ENCODE data around the gene HEYL. TPM values are rescaled to one million over a fixed set of nuclear protein-coding genes. Genes with fewer than 3 reads are reported as not detected.

The HEYL gene
- total RNA-seq, 1 experiment from 2014 or later = 0.17 TPM

DNA sequence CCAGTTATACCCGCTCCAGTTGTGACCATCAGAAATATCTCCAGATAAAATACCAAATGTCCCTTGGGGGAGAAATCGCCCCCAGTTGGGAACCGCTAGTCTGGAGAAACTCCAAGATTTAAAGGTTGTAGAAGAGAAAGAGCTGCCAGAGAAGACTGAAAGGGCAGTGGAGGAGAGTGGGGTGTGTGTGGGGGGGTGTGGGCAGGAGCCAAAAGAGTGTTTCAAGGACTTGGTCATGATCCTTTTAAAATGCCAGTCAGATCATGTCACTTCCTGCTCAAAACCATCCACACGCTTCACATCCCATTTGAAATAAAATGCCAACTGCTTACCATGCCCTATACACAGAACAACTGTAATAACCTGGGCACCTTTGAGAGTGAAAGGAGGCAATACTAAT lies 3.4 kb upstream of the HEYL start:
- Histone ChIP-seq H3K4me1 (replicated peaks; ENCODE audit: insufficient read depth) (no peaks in the 10 kb centered on the region), H3F3A (ENCODE audit: insufficient read depth, low read depth) (no peaks in the 10 kb centered on the region), H4K20me1 (ENCODE audit: insufficient read depth) (no peaks in the 10 kb centered on the region), H2AFZ (no peak overlapping the region), H3K27me3 (ENCODE audit: insufficient read depth, low read depth) (peaks cover 15% of the 10 kb centered on the region; the same call in 1 of the 2 replicates), H3K9me3 (ENCODE audit: insufficient read depth, low read depth) (no peaks in the 10 kb centered on the region), H3K4me2 (no peak overlapping the region), H3K4me3 (no peak overlapping the region), H3K27ac (no peak overlapping the region), H3K9me2 (ENCODE audit: insufficient read depth) (no peaks in the 10 kb centered on the region), H3K36me3 (ENCODE audit: low read depth) (no peaks in the 10 kb centered on the region), H3K79me2 (ENCODE audit: low read depth) (no peaks in the 10 kb centered on the region)
- CTCF ChIA-PET = no interaction called here
- POLR2A ChIA-PET (ENCODE audit: unreplicated experiment) = no interaction called here
- BruUV-seq (replicated peaks) = no TSS peak
- intact Hi-C loops (cut with micrococcal nuclease; ENCODE audit: unreplicated experiment) = no loop called here
- TF ChIP-seq EZH2 (IDR thresholded peaks at IDR 0.05; ENCODE audit: low read depth) = no peak
- TF ChIP-seq, protein P1, sequence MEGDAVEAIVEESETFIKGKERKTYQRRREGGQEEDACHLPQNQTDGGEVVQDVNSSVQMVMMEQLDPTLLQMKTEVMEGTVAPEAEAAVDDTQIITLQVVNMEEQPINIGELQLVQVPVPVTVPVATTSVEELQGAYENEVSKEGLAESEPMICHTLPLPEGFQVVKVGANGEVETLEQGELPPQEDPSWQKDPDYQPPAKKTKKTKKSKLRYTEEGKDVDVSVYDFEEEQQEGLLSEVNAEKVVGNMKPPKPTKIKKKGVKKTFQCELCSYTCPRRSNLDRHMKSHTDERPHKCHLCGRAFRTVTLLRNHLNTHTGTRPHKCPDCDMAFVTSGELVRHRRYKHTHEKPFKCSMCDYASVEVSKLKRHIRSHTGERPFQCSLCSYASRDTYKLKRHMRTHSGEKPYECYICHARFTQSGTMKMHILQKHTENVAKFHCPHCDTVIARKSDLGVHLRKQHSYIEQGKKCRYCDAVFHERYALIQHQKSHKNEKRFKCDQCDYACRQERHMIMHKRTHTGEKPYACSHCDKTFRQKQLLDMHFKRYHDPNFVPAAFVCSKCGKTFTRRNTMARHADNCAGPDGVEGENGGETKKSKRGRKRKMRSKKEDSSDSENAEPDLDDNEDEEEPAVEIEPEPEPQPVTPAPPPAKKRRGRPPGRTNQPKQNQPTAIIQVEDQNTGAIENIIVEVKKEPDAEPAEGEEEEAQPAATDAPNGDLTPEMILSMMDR (conservative IDR thresholded peaks at IDR 0.05) = no peak
- DNase-seq = no peak

GRCh38 chr1:39640861-39641260 lies 1.4 kb upstream of the HEYL start:
- Histone ChIP-seq H3K4me1 (replicated peaks; ENCODE audit: insufficient read depth) (no peaks in the 10 kb centered on the region), H3K4me3 (no peak overlapping the region), H2AFZ (no peak overlapping the region), H3K27me3 (ENCODE audit: insufficient read depth, low read depth) (peaks cover 13% of the 10 kb centered on the region; the same call in 1 of the 2 replicates), H3K4me2 (no peak overlapping the region), H3K9me3 (ENCODE audit: insufficient read depth, low read depth) (no peaks in the 10 kb centered on the region), H3K36me3 (ENCODE audit: low read depth) (no peaks in the 10 kb centered on the region), H3K79me2 (ENCODE audit: low read depth) (no peaks in the 10 kb centered on the region), H3K9me2 (ENCODE audit: insufficient read depth) (no peaks in the 10 kb centered on the region), H3F3A (ENCODE audit: insufficient read depth, low read depth) (no peaks in the 10 kb centered on the region), H3K27ac (no peak overlapping the region), H4K20me1 (ENCODE audit: insufficient read depth) (no peaks in the 10 kb centered on the region)
- ChIA-PET CTCF (interaction anchor here (0.6 kb wide), 1 partner anchor 45 kb away, joined by 3 read pairs; no protein-coding TSS in a partner anchor), POLR2A (ENCODE audit: unreplicated experiment) (no interaction called here)
- BruUV-seq (replicated peaks) = no TSS peak
- no peak for DNase-seq
- intact Hi-C loops (cut with micrococcal nuclease; ENCODE audit: unreplicated experiment) = no loop called here
- no peak for TF ChIP-seq EZH2 (IDR thresholded peaks at IDR 0.05; ENCODE audit: low read depth)
- TF ChIP-seq, protein P1 (conservative IDR thresholded peaks at IDR 0.05) = no peak

DNA sequence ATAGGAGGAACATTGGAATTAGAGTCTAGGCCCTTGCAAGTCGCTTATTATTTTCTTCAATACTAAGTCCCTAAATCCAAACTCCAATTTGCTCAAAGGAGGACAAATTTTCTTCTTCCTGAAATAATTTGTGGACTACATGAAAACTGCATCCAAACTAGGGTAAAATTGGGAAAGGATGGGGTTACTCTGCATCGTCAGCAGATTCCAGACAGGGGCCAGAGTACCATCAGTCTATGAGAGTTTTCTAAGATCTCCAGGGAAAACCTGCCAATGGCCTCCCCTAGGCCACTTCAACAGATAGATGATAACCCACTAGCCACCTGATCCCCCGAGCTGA lies 508 bp downstream of the HEYL start:
- Histone ChIP-seq H3F3A (ENCODE audit: insufficient read depth, low read depth) (no peaks in the 10 kb centered on the region), H3K4me1 (replicated peaks; ENCODE audit: insufficient read depth) (no peaks in the 10 kb centered on the region), H3K36me3 (ENCODE audit: low read depth) (no peaks in the 10 kb centered on the region), H3K27me3 (ENCODE audit: insufficient read depth, low read depth) (peaks cover 25% of the 10 kb centered on the region), H2AFZ (no peak overlapping the region), H4K20me1 (ENCODE audit: insufficient read depth) (no peaks in the 10 kb centered on the region), H3K9me3 (ENCODE audit: insufficient read depth, low read depth) (no peaks in the 10 kb centered on the region), H3K4me2 (no peak overlapping the region), H3K4me3 (no peak overlapping the region), H3K27ac (no peak overlapping the region), H3K9me2 (ENCODE audit: insufficient read depth) (no peaks in the 10 kb centered on the region), H3K79me2 (ENCODE audit: low read depth) (no peaks in the 10 kb centered on the region)
- no TSS peak for BruUV-seq (replicated peaks)
- DNase-seq = no peak
- TF ChIP-seq EZH2 (IDR thresholded peaks at IDR 0.05; ENCODE audit: low read depth) = no peak
- TF ChIP-seq, protein P1 (conservative IDR thresholded peaks at IDR 0.05) = no peak
- POLR2A ChIA-PET (ENCODE audit: unreplicated experiment) = no interaction called here
- intact Hi-C loops (cut with micrococcal nuclease; ENCODE audit: unreplicated experiment) = no loop called here
- CTCF ChIA-PET = interaction anchor here (0.6 kb wide), 1 partner anchor 1879 kb away, joined by 6 read pairs; no protein-coding TSS in a partner anchor

All from PC-9 (cell line).